ENCODE data around the gene PPOX.

PPOX gene

DNA sequence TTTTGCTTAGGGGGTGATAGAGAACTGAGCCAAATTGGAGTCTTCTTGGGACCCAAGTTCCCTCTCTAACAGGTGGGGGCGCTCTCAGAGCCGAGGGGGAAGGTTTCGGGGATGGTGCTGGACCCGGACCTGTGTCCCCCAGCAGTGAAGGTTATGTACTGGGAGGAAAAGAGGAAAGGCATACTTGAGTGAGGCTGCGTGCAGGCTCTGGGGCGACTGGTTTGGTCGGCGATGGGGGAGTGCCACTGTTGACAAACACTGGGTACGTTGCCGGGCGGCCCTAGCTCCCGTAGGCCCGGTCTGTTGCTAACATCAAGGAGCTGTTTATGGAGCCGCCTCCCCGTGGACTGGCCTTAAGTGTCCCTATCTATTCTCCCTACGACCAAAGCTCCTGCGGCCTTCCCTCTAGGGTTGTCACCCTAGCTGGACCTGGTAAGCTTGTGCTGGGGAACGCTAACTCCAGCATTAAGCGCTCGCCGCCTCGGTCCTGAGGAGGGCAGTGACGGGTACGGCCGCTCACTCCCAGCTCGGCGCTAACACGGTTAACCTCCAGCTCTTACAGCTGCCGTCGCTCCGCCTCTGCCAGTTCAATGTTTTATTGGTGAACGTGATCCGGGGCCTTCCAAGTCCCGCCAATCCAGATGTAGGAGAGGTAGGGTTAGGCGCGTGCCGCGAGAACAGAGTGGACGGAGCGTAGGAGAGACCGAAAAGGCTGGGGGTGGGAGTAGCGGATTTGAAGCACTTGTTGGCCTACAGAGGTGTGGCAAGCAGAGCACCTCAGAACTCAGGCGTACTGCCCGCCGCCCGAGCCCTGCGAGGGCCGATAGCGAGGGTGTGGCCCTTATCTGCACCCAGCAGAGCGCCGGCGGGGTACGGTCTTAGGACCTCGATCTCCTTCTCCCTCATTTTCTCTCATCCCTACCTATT lies at the start of gene PPOX:
TSS of gene PPOX (plus strand) at position 685 of the 927 bp plus-strand sequence. CDS start 422 bp downstream, outside the sequence.
- peak; percentile 89 to 91 for DNase-seq (ENCODE audit: low read depth in 2 of 2)

DNA sequence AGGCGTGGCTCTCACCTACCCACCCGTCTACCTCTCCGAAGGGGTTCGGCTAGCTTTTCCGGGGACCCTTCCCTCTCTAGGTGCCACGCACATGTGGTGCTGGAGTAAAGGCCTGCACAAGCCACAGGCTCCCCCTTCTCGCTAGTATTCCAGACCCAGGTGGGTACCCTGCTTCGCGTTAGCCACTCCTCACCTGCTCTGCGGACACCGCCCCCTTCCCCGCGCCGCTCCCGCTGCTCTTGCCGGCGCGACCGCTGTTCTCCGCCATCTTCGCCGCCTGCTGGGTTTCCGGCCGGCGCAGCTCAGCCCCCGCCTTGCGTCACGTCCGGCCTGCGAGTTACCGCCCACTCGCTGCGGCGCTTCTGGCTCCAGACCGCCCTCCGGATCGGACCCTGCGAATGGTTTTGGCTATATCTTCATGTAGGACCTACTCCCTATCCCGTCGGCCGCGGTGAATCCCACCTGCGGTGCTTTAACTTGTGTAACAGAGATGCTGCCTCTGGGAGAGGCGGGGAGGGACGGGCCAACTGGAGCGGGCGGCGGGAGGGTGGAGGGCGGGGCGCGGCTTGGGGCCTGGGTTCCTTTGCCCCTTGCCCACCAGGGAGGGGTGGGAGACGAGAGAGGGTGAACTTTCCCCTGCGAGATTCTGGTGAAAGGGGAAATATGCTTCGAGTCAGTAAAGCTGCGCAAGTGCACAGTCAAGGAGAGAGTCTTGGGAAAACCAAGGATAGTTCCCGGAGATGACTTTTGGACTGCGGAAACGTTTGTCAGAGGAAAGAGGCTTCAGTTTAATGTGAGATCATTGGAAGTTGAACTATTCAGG lies 48.3 kb upstream of the PPOX start, which contains the start of the genes NIT1 and PFDN2:
TSS of gene NIT1 (plus strand) at position 347 of the 823 bp plus-strand sequence. CDS start at position 419, 72 bp downstream.
TSS of gene PFDN2 (minus strand) at position 279 of the 823 bp plus-strand sequence. CDS start at position 268, 11 bp downstream.
- peak; percentile 74 to 82 for DNase-seq (ENCODE audit: low read depth in 2 of 2)

DNA sequence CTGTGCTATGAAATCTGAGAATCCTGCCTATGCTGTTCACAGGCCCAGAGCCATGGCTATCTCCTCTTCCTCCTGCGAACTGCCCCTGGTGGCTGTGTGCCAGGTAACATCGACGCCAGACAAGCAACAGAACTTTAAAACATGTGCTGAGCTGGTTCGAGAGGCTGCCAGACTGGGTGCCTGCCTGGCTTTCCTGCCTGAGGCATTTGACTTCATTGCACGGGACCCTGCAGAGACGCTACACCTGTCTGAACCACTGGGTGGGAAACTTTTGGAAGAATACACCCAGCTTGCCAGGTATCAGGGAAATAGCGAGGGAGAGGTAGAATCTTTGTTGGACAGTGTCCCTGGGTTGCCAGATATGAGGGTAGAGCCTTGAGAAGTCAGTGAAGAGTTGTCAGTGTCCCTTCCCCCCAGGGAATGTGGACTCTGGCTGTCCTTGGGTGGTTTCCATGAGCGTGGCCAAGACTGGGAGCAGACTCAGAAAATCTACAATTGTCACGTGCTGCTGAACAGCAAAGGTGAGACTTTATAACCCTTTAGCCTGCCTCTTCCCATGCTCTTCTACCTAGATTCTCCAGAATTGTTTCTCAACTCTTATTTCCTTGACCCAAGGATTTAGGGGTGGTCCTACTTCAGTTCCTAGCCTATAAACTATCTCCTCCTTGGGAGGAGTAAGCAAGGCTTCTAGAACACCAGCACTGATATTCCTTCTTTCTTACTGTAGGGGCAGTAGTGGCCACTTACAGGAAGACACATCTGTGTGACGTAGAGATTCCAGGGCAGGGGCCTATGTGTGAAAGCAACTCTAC lies 46.9 kb upstream of the PPOX start:
- DNase-seq (ENCODE audit: low read depth in 2 of 2) = peak; percentile 66 to 70

GRCh38 chr1:161121042-161121650 lies 45.1 kb upstream of the PPOX start:
- no peak for DNase-seq (ENCODE audit: low read depth in 2 of 2)

- no peak for DNase-seq (ENCODE audit: low read depth in 2 of 2)
These were observed 44.4 kb upstream of the PPOX start for GRCh38 chr1:161121834-161122233.

- DNase-seq (ENCODE audit: low read depth in 2 of 2) = no peak
These were observed 43.3 kb upstream of the PPOX start for GRCh38 chr1:161122967-161123366.

- DNase-seq (ENCODE audit: low read depth in 2 of 2) = no peak
These were observed 38.6 kb upstream of the PPOX start for GRCh38 chr1:161127649-161128048.

GRCh38 chr1:161128591-161129420 lies 37.4 kb upstream of the PPOX start:
- DNase-seq (ENCODE audit: low read depth in 2 of 2) = no peak

- no peak for DNase-seq (ENCODE audit: low read depth in 2 of 2)
These were observed 36.0 kb upstream of the PPOX start for GRCh38 chr1:161130266-161130665.

- DNase-seq (ENCODE audit: low read depth in 2 of 2) = no peak
These were observed 34.5 kb upstream of the PPOX start for GRCh38 chr1:161131523-161132409.

GRCh38 chr1:161132410-161133219 lies 33.6 kb upstream of the PPOX start, which contains the start of gene DEDD:
Gene DEDD, minus strand, starts transcription at chr1:161132667. Its CDS starts 8,205 bp downstream, at chr1:161124462.
- DNase-seq (ENCODE audit: low read depth in 2 of 2) = peak; percentile 87 to 90

GRCh38 chr1:161133220-161133740 lies 32.9 kb upstream of the PPOX start:
- DNase-seq (ENCODE audit: low read depth in 2 of 2) = no peak

DNA sequence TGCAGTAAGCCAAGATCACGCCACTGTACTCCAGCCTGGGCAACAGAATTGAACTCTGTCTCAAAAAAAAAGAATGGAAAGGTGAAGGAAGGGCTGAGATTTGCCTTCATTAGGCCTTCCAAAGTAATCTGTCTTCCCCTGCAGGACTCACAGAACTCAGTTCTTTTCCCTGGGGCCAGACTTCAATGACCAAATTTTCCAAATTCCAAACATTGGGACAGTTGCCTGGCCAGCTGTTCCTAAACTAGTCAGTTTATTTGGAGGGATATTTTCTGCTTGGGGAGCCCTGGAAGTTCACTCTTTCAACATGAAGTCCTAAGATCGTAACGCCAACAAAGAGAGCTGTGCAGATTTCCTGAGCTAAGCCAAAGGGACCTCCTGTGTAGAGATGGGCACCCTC lies 28.3 kb upstream of the PPOX start:
- DNase-seq (ENCODE audit: low read depth in 2 of 2) = no peak

GRCh38 chr1:161138431-161138830 lies 27.8 kb upstream of the PPOX start:
- no peak for DNase-seq (ENCODE audit: low read depth in 2 of 2)

GRCh38 chr1:161139766-161140165 lies 26.5 kb upstream of the PPOX start:
- DNase-seq (ENCODE audit: low read depth in 2 of 2) = no peak

DNA sequence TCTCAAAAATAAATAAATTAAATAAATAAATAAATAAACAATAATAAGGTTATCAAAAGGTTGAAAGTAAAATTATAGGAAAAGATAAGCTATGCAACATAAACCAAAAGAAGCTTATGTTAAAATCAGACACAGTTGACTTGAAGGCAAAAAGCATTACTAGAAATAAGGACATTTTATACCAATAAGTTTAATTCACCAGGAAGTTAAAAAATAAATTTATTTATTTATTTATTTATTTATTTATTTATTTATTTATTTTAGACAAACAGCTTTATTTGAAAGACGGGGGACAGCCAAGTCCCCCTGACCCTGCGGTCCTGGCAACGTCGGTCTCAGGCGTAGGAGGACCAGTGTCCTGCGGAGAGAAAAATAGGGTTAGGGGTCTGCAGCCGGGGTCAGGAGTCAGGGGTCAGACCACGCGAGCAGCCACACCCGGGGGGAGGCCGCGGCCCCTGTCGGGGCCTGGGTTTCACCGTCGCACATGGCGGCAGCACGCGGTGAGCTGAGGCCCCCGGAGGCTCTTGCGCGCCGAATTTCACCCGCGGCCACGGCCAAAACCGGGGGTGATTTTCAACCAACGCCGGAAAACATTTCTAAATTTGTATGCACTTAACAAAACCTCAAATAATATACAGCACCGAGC lies 25.3 kb upstream of the PPOX start:
- no peak for DNase-seq (ENCODE audit: low read depth in 2 of 2)

GRCh38 chr1:161145832-161146231 lies 20.4 kb upstream of the PPOX start:
- no peak for DNase-seq (ENCODE audit: low read depth in 2 of 2)
